A673 (cell line): Measurements from ENCODE around the gene EDEM3.

Source experiments
- CTCF ChIP-seq: fragments of 300-800, 200-600 bp; sonication (generic); conservative IDR thresholded peaks from 2 replicates; pipeline ENCODE4 v1.5.1; 2017; ENCODE audit warnings: low read depth, mild to moderate bottlenecking, antibody characterized with exemption, low read length, moderate library complexity, mixed read lengths
- EZH2 ChIP-seq: fragments of 200-600 bp; sonication (generic); IDR thresholded peaks from 2 replicates; pipeline ENCODE4 v1.6.1; 2017; ENCODE audit warnings: borderline replicate concordance, low read depth, mild to moderate bottlenecking, mixed read lengths, antibody characterized with exemption, low read length; ENCODE audit not compliant: poor library complexity, severe bottlenecking

- TF ChIP-seq CTCF (peak; percentile 96), EZH2 (no peak)
These were observed 90.5 kb downstream of the EDEM3 start for GRCh38 chr1:184664042-184664660.
